Caco-2 (cell line): ENCODE measurements around the gene KNL1. TPM values are rescaled to one million over a fixed set of nuclear protein-coding genes. Genes with fewer than 3 reads are reported as not detected.

Experiments used
- BruUV-seq: library from RNA; stranded (reverse); fragments of 400-500 nt; replicated peaks from 2 replicates; lab custom pipeline; 2021; lab: Mats Ljungman, UMichigan
- CTCF ChIA-PET: fragments of 300-600 bp; sonication (Branson Sonifier 250); formaldehyde crosslinking; loops from one replicate; lab custom pipeline; 2022; ENCODE audit warnings: antibody characterized with exemption; lab: Charles Lee
- POLR2A ChIA-PET: fragments of 300-600 bp; sonication (Branson Sonifier 250); formaldehyde crosslinking; loops from one replicate; lab custom pipeline; 2022; ENCODE audit warnings: antibody characterized with exemption; lab: Charles Lee
- DNase-seq, 2 experiments: peaks; one replicate each; pipeline versions ENCODE4 v3.0.0 to v3.0.0-alpha.2; 2020 to 2022
- H3K27me3 ChIP-seq: replicated peaks from 2 replicates; pipeline ENCODE4 v1.6.0; 2011; ENCODE audit warnings: low read length; ENCODE audit not compliant: control insufficient read depth, insufficient read depth
- H3K36me3 ChIP-seq: 2 replicates; pipeline ENCODE4 v1.5.1; 2011; ENCODE audit warnings: low read length; ENCODE audit not compliant: control insufficient read depth, insufficient read depth
- H3K4me1 ChIP-seq: fragments of 250-450 bp; sonication (Bioruptor Pico); 2 replicates; pipeline ENCODE4 v1.5.1; 2020; ENCODE audit warnings: mild to moderate bottlenecking
- H3K4me3 ChIP-seq: 2 replicates; pipeline ENCODE4 v1.5.1; 2011; ENCODE audit warnings: low read depth, mild to moderate bottlenecking, control low read depth, low read length
- H3K9me3 ChIP-seq: fragments of 250-450 bp; sonication (Bioruptor Pico); 2 replicates; pipeline ENCODE4 v1.5.1; 2020; ENCODE audit warnings: mild to moderate bottlenecking, moderate library complexity
- H3K27ac Mint-ChIP-seq: one replicate; pipeline ENCODE4 v1.8.0; 2022; ENCODE audit warnings: mixed read lengths; ENCODE audit not compliant: unreplicated experiment
- H3K27me3 Mint-ChIP-seq: one replicate; pipeline ENCODE4 v1.8.0; 2022; ENCODE audit warnings: mixed read lengths; ENCODE audit not compliant: insufficient read depth, unreplicated experiment
- H3K36me3 Mint-ChIP-seq: one replicate; pipeline ENCODE4 v1.8.0; 2022; ENCODE audit warnings: mild to moderate bottlenecking, mixed read lengths; ENCODE audit not compliant: insufficient read depth, unreplicated experiment
- H3K4me1 Mint-ChIP-seq: one replicate; pipeline ENCODE4 v1.8.0; 2022; ENCODE audit warnings: low read depth, mixed read lengths; ENCODE audit not compliant: unreplicated experiment
- H3K4me3 Mint-ChIP-seq: one replicate; pipeline ENCODE4 v1.8.0; 2022; ENCODE audit warnings: mild to moderate bottlenecking, moderate library complexity, mixed read lengths; ENCODE audit not compliant: unreplicated experiment
- H3K9me3 Mint-ChIP-seq: one replicate; pipeline ENCODE4 v1.8.0; 2022; ENCODE audit warnings: mixed read lengths; ENCODE audit not compliant: unreplicated experiment
- CTCF ChIP-seq, 2 experiments: fragments of 200-600 bp in 1 of 2; IDR thresholded peaks; 1 replicate in 1 of 2; 2 replicates in 1 of 2; pipeline versions ENCODE4 v1.5.1 to v1.8.0; 2011 to 2022; ENCODE audit warnings: antibody characterized with exemption in 1 of 2, control low read depth in 1 of 2, inconsistent platforms in 1 of 2, low read depth in 1 of 2, low read length in 1 of 2, mild to moderate bottlenecking in 1 of 2, moderate library complexity in 1 of 2; ENCODE audit not compliant: insufficient read depth in 1 of 2, severe bottlenecking in 1 of 2, unreplicated experiment in 1 of 2
- intact Hi-C: fragments of 100-400 bp; cut with micrococcal nuclease; formaldehyde crosslinking; loops from one replicate; pipeline ENCODE4 v1.10.0; 2022; ENCODE audit not compliant: unreplicated experiment
- total RNA-seq: library from RNA; stranded (reverse); gene quantifications from 2 replicates; pipeline ENCODE4 v1.2.3, GENCODE V29; 2022

KNL1 gene
- total RNA-seq, 1 experiment from 2014 or later, result 29.5 TPM

- peak in 1 of 2 experiments; percentile 25 for DNase-seq
- intact Hi-C loops, result loop anchor here (2.0 to 10.0 kb wide), 2 partner anchors 47 to 199 kb away; partner anchors contain the start of genes C15orf62 and GCHFR
- CTCF ChIA-PET, result interaction anchor here (0.7 to 1.6 kb wide), 10 partner anchors 13 to 220 kb away, joined by 3 to 14 read pairs (median 4); no protein-coding TSS in a partner anchor
- Mint-ChIP-seq H3K9me3 (no peaks in the 10 kb centered on the region), H3K36me3 (peaks cover 16% of the 10 kb centered on the region), H3K4me1 (peaks cover 16% of the 10 kb centered on the region), H3K27me3 (no peaks in the 10 kb centered on the region), H3K27ac (peak overlapping the region; percentile 94), H3K4me3 (peak overlapping the region; percentile 87)
- Histone ChIP-seq H3K27me3 (no peaks in the 10 kb centered on the region), H3K4me3 (peak overlapping the region; percentile 32), H3K4me1 (no peaks in the 10 kb centered on the region), H3K36me3 (no peaks in the 10 kb centered on the region; the same call in 1 of the 2 replicates), H3K9me3 (no peaks in the 10 kb centered on the region)
- POLR2A ChIA-PET, result interaction anchor here (0.6 to 1.5 kb wide), 10 partner anchors 13 to 308 kb away, joined by 3 to 12 read pairs (median 4); partner anchors contain the start of genes BAHD1, GCHFR and RAD51
- no peak for TF ChIP-seq CTCF (IDR thresholded peaks at IDR 0.05; ENCODE audit: insufficient read depth in 1 of 2, low read depth in 1 of 2, low read length in 1 of 2, severe bottlenecking in 1 of 2, unreplicated experiment in 1 of 2)
- no TSS peak for BruUV-seq
These were observed 28.5 kb upstream of the KNL1 start for GRCh38 chr15:40565333-40566238.

GRCh38 chr15:40567111-40567510 lies 26.9 kb upstream of the KNL1 start:
- Histone ChIP-seq H3K4me1 (no peaks in the 10 kb centered on the region), H3K36me3 (peaks cover 1% of the 10 kb centered on the region; the same call in 1 of the 2 replicates), H3K4me3 (no peak overlapping the region), H3K27me3 (no peaks in the 10 kb centered on the region), H3K9me3 (no peaks in the 10 kb centered on the region)
- peak; percentile 38 to 51 for TF ChIP-seq CTCF (IDR thresholded peaks at IDR 0.05; ENCODE audit: insufficient read depth in 1 of 2, low read depth in 1 of 2, low read length in 1 of 2, severe bottlenecking in 1 of 2, unreplicated experiment in 1 of 2)
- Mint-ChIP-seq H3K4me1 (peaks cover 16% of the 10 kb centered on the region), H3K27me3 (no peaks in the 10 kb centered on the region), H3K36me3 (peaks cover 18% of the 10 kb centered on the region), H3K27ac (no peak overlapping the region), H3K4me3 (peak overlapping the region; percentile 43), H3K9me3 (no peaks in the 10 kb centered on the region)
- ChIA-PET CTCF (interaction anchor here (0.8 to 1.2 kb wide), 2 partner anchors 16 to 23 kb away, joined by 3 to 5 read pairs; no protein-coding TSS in a partner anchor), POLR2A (interaction anchor here (0.6 to 0.7 kb wide), 2 partner anchors 17 to 146 kb away, joined by 3 read pairs; no protein-coding TSS in a partner anchor)
- no TSS peak for BruUV-seq
- peak; percentile 48 to 52 for DNase-seq
- intact Hi-C loops, result loop anchor here (2.0 to 10.0 kb wide), 2 partner anchors 48 to 198 kb away; partner anchors contain the start of genes C15orf62 and GCHFR
